Measurements from ENCODE around the gene TXNRD2. TPM values are rescaled to one million over a fixed set of nuclear protein-coding genes. Genes with fewer than 3 reads are reported as not detected.

The TXNRD2 gene
- total RNA-seq, 1 donor, result 19.5 TPM

DNA sequence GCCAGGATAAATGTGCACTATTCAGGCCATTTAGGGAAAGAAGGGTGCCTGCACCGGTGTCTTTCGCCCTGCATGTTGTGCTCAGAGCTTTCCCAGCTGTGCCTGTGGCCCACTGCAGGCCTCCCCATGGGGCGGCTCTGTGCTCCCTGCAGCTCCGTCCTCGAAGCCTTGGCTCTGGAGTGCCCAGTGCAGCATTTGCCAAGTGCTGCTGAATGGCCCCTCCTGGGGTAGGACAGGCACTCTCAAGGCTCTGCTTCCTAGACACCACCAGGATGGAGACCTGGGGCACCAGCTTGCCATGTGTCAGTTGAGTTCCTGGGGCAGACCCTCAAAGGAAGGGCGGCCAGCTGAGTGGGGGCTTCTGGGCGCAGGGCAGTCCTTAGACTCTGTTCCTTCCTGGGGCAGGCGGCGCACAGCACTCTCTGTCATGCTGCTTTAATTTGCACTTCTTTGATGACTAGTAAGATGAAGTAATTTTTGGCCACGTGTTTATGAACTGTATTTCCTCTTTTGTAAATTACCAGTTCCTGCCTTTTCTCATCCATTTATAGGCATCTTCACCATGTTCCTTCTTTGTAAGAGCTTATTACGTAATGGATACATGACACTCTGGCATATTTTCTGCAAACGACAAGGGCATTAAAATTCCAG, 54.9 kb downstream of the TXNRD2 start:
- TF ChIP-seq, protein P1, sequence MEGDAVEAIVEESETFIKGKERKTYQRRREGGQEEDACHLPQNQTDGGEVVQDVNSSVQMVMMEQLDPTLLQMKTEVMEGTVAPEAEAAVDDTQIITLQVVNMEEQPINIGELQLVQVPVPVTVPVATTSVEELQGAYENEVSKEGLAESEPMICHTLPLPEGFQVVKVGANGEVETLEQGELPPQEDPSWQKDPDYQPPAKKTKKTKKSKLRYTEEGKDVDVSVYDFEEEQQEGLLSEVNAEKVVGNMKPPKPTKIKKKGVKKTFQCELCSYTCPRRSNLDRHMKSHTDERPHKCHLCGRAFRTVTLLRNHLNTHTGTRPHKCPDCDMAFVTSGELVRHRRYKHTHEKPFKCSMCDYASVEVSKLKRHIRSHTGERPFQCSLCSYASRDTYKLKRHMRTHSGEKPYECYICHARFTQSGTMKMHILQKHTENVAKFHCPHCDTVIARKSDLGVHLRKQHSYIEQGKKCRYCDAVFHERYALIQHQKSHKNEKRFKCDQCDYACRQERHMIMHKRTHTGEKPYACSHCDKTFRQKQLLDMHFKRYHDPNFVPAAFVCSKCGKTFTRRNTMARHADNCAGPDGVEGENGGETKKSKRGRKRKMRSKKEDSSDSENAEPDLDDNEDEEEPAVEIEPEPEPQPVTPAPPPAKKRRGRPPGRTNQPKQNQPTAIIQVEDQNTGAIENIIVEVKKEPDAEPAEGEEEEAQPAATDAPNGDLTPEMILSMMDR (IDR thresholded peaks at IDR 0.05; ENCODE audit: extremely low read depth, low read depth, low read length), result no peak
- Histone ChIP-seq H3K27ac (ENCODE audit: low read depth, low read length) (peak overlapping the region; percentile 26), H4K20me1 (ENCODE audit: insufficient read depth, low read length) (no peaks in the 10 kb centered on the region), H3K4me2 (ENCODE audit: insufficient read depth, low read length) (no peak overlapping the region), H3K27me3 (ENCODE audit: insufficient read depth, low read length) (no peaks in the 10 kb centered on the region), H3K79me2 (ENCODE audit: insufficient read depth, low read length) (no peaks in the 10 kb centered on the region), H3K36me3 (ENCODE audit: insufficient read depth, low read length) (no peaks in the 10 kb centered on the region), H2AFZ (ENCODE audit: low read length) (no peak overlapping the region), H3K4me1 (ENCODE audit: insufficient read depth, low read length) (peaks cover 24% of the 10 kb centered on the region), H3K9me3 (ENCODE audit: low read depth, low read length) (no peaks in the 10 kb centered on the region), H3K4me3 (ENCODE audit: insufficient read depth, low read length) (no peak overlapping the region)
- peak; percentile 82 for DNase-seq (ENCODE audit: insufficient read length, low spot score, missing footprints)

DNA sequence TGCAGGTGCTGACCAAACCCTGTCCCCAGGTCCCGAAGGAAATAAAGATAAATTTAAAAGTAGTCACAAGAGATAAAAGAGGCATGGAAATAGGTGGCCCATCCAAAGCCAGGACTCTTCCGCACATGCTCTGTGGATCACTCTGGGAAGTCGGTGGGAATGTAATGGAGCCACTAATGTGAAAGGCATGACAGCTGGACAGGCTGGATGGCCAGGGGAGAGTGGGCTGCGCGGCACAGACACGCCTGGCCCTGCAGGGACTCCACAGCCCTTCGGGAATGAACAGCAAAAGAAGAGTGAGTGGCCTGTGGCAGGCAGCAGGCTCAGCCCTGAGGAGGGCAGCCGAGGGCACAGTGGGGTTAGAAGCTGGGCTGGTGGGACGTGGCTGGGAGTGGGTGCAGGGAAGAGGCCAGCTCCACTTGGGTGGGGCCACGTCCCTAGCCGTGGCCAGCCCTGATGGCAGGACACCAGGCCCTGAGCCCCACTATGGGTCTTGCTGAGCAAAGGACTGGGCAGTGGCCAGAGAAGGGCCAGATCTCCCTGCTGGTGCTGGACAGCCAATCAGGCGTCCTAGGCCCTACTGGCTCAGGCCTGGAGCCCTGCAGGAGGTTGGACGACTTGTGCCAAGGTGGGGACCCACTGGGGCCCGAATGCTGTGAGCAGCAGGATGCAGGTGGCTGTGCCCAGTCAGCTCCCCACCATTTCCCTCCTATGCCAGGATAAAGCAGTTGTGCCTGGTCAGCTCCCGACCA, 55.6 kb downstream of the TXNRD2 start:
- Histone ChIP-seq H3K36me3 (ENCODE audit: insufficient read depth, low read length) (no peaks in the 10 kb centered on the region), H3K79me2 (ENCODE audit: insufficient read depth, low read length) (no peaks in the 10 kb centered on the region), H3K27me3 (ENCODE audit: insufficient read depth, low read length) (no peaks in the 10 kb centered on the region), H2AFZ (ENCODE audit: low read length) (no peak overlapping the region), H3K4me3 (ENCODE audit: insufficient read depth, low read length) (no peak overlapping the region), H4K20me1 (ENCODE audit: insufficient read depth, low read length) (no peaks in the 10 kb centered on the region), H3K9me3 (ENCODE audit: low read depth, low read length) (no peaks in the 10 kb centered on the region), H3K4me2 (ENCODE audit: insufficient read depth, low read length) (no peak overlapping the region), H3K4me1 (ENCODE audit: insufficient read depth, low read length) (peaks cover 24% of the 10 kb centered on the region), H3K27ac (ENCODE audit: low read depth, low read length) (no peak overlapping the region)
- peak; percentile 73 for DNase-seq (ENCODE audit: insufficient read length, low spot score, missing footprints)
- TF ChIP-seq, protein P1 (IDR thresholded peaks at IDR 0.05; ENCODE audit: extremely low read depth, low read depth, low read length), result no peak

DNA sequence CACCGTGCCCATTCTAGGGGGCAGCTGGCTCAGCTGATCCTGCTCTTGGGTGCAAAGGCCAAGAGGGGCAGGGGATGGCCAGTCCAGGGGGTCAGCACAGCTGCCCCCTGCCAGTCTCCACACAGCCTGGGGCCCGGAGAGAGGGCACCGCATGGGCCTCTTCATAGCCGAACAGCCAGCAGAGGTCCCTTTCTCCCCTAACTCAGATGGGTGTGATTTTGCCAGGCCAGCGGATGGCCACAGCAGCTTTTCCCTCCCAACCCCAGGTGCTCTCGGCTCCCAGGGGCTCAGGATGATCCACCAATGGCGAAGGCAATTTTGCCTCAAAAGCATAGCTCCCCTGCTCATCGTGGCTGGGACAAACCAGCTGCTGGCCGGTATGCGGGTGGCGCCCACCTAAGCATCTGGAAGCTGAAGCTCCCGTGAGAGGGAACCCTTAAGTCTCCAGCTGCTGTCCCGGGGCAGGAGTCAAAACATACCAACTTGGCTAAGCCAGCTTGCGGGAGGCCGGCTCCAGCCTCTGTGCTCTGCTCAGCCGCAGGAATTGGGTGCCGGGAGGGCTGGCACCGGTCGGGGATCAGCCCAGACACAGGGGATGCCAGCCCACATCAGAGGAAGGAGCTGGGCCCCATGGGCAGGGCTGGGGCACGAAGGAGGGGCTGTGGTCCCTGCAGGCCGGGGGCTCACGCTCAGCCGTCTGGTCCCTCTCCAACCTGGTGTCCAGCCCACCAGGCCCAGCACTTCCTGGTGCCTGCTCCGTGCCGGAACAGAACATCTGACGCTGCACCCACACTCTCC, 56.5 kb downstream of the TXNRD2 start:
- H3K9me3 ChIP-seq (ENCODE audit: low read depth, low read length), result no peaks in the 10 kb centered on the region
- TF ChIP-seq, protein P1 (IDR thresholded peaks at IDR 0.05; ENCODE audit: extremely low read depth, low read depth, low read length), result no peak
- H3K4me1 ChIP-seq (ENCODE audit: insufficient read depth, low read length), result peaks cover 31% of the 10 kb centered on the region
- H3K27ac ChIP-seq (ENCODE audit: low read depth, low read length), result no peak overlapping the region
- no peaks in the 10 kb centered on the region for H3K27me3 ChIP-seq (ENCODE audit: insufficient read depth, low read length)
- peak; percentile 53 for DNase-seq (ENCODE audit: insufficient read length, low spot score, missing footprints)
- H3K79me2 ChIP-seq (ENCODE audit: insufficient read depth, low read length), result peaks cover 6% of the 10 kb centered on the region
- H3K4me2 ChIP-seq (ENCODE audit: insufficient read depth, low read length), result no peak overlapping the region
- H4K20me1 ChIP-seq (ENCODE audit: insufficient read depth, low read length), result no peaks in the 10 kb centered on the region
- peaks cover 4% of the 10 kb centered on the region for H3K36me3 ChIP-seq (ENCODE audit: insufficient read depth, low read length)
- H3K4me3 ChIP-seq (ENCODE audit: insufficient read depth, low read length), result no peak overlapping the region
- no peak overlapping the region for H2AFZ ChIP-seq (ENCODE audit: low read length)

Measured in osteoblast (primary cell).